ENCODE measurements around the gene HP1BP3. TPM values are rescaled to one million over a fixed set of nuclear protein-coding genes. Genes with fewer than 3 reads are reported as not detected.
A peak's percentile ranks its signal among the peaks of the same experiment; 100 is the strongest.

HP1BP3 gene
- total RNA-seq, 2 experiments from 2014 or later: 219 to 224 TPM

GRCh38 chr1:20787840-20788795 is 1.0 kb upstream of the HP1BP3 start:
- H3K27ac Mint-ChIP-seq: peak overlapping the region; percentile 93
- no peaks in the 10 kb centered on the region for H3K27me3 Mint-ChIP-seq
- no peak for TF ChIP-seq CTCF (IDR thresholded peaks at IDR 0.05)
- ATAC-seq (no peak), DNase-seq (peak; percentile 4)
- peak overlapping the region; percentile 91 for H3K4me3 Mint-ChIP-seq
- ChIA-PET CTCF (interaction anchor here (0.5 to 2.4 kb wide), 4 partner anchors 91 to 482 kb away, joined by 3 to 9 read pairs (median 4); no protein-coding TSS in a partner anchor), POLR2A (interaction anchor here (0.7 to 3.1 kb wide), 6 partner anchors 14 to 181 kb away, joined by 3 to 12 read pairs (median 3); no protein-coding TSS in a partner anchor)
- H3K36me3 Mint-ChIP-seq (ENCODE audit: low read depth): peaks cover 10% of the 10 kb centered on the region
- intact Hi-C loops (cut with micrococcal nuclease): no loop called here
- H3K9me3 Mint-ChIP-seq: no peaks in the 10 kb centered on the region
- peaks cover 18% of the 10 kb centered on the region for H3K4me1 Mint-ChIP-seq (ENCODE audit: low read depth)

- H3K4me3 Mint-ChIP-seq: peak overlapping the region; percentile 91
- intact Hi-C loops (cut with micrococcal nuclease): no loop called here
- peak; percentile 87 for ATAC-seq
These were observed 666 bp downstream of the HP1BP3 start for GRCh38 chr1:20786253-20787028.

GRCh38 chr1:20785907-20786252 is 1.2 kb downstream of the HP1BP3 start:
- peak overlapping the region; percentile 91 for H3K27ac Mint-ChIP-seq
- DNase-seq (no peak), ATAC-seq (peak; percentile 2)
- POLR2A ChIA-PET: interaction anchor here (0.6 to 3.1 kb wide), 6 partner anchors 12 to 392 kb away, joined by 3 to 12 read pairs (median 4); partner anchors contain the start of gene SH2D5
- CTCF ChIA-PET: interaction anchor here (1.0 to 2.4 kb wide), 2 partner anchors 89 to 124 kb away, joined by 3 to 9 read pairs; partner anchors contain the start of gene DDOST
- intact Hi-C loops (cut with micrococcal nuclease): no loop called here
- H3K36me3 Mint-ChIP-seq (ENCODE audit: low read depth): peaks cover 14% of the 10 kb centered on the region
- H3K27me3 Mint-ChIP-seq: no peaks in the 10 kb centered on the region
- no peak for TF ChIP-seq CTCF (IDR thresholded peaks at IDR 0.05)
- H3K9me3 Mint-ChIP-seq: no peaks in the 10 kb centered on the region
- H3K4me3 Mint-ChIP-seq: peak overlapping the region; percentile 91
- peaks cover 27% of the 10 kb centered on the region for H3K4me1 Mint-ChIP-seq (ENCODE audit: low read depth)

More at GRCh38 chr1:20786253-20787028, 666 bp downstream of the HP1BP3 start:
- TF ChIP-seq CTCF (IDR thresholded peaks at IDR 0.05): no peak
- ChIA-PET POLR2A (interaction anchor here (0.6 to 3.1 kb wide), 12 partner anchors 10 to 392 kb away, joined by 3 to 12 read pairs (median 4); partner anchors contain the start of gene SH2D5), CTCF (interaction anchor here (0.9 to 2.4 kb wide), 4 partner anchors 9 to 484 kb away, joined by 4 to 9 read pairs (median 6); no protein-coding TSS in a partner anchor)
- Mint-ChIP-seq H3K27ac (peak overlapping the region; percentile 91), H3K9me3 (no peaks in the 10 kb centered on the region), H3K36me3 (ENCODE audit: low read depth) (peaks cover 10% of the 10 kb centered on the region), H3K4me1 (ENCODE audit: low read depth) (peaks cover 22% of the 10 kb centered on the region), H3K27me3 (no peaks in the 10 kb centered on the region)
- DNase-seq: peak; percentile 94

GRCh38 chr1:20775700-20776099 is 11.4 kb downstream of the HP1BP3 start:
- ChIA-PET POLR2A (interaction anchor here (1.0 kb wide), 1 partner anchor 11 kb away, joined by 3 read pairs; the partner anchor contains the start of gene HP1BP3), CTCF (no interaction called here)
- Mint-ChIP-seq H3K4me1 (ENCODE audit: low read depth) (peaks cover 17% of the 10 kb centered on the region), H3K27me3 (no peaks in the 10 kb centered on the region), H3K36me3 (ENCODE audit: low read depth) (peaks cover 39% of the 10 kb centered on the region), H3K9me3 (no peaks in the 10 kb centered on the region), H3K27ac (no peak overlapping the region), H3K4me3 (no peak overlapping the region)
- ATAC-seq (peak; percentile 20), DNase-seq (no peak)
- intact Hi-C loops (cut with micrococcal nuclease): no loop called here
- TF ChIP-seq CTCF (IDR thresholded peaks at IDR 0.05): no peak
